H1 (cell line): Measurements from ENCODE around the gene AKT1. TPM values are rescaled to one million over a fixed set of nuclear protein-coding genes. Genes with fewer than 3 reads are reported as not detected.
A peak's percentile ranks its signal among the peaks of the same experiment; 100 is the strongest.

Source experiments
- CTCF ChIA-PET: fragments of 300-600 bp; sonication (Branson Sonifier 250); formaldehyde crosslinking; loops from one replicate; lab custom pipeline; 2021; ENCODE audit not compliant: partially characterized antibody; lab: Charles Lee
- POLR2A ChIA-PET: fragments of 300-600 bp; sonication (Branson Sonifier 250); formaldehyde crosslinking; loops from one replicate; lab custom pipeline; 2021; ENCODE audit warnings: inconsistent platforms; ENCODE audit not compliant: partially characterized antibody; lab: Charles Lee
- DNase-seq, 2 experiments: peaks; one replicate each; pipeline versions ENCODE4 v3.0.0 to v3.0.0-alpha.2; 2010 to 2022; ENCODE audit warnings: low spot score in 2 of 2, low read depth in 1 of 2, mixed read lengths in 1 of 2
- FAIRE-seq: peaks from 2 replicates; lab custom pipeline; 2011; peaks lifted over from hg19 to GRCh38; lab: Jason Lieb, UNC
- H2AFZ ChIP-seq: 2 replicates; pipeline ENCODE4 v1.8.1; 2012; ENCODE audit warnings: low read length, inconsistent platforms
- H2AK5ac ChIP-seq: 2 replicates; pipeline ENCODE4 v1.6.1; 2013; ENCODE audit warnings: low read depth, low read length
- H2BK120ac ChIP-seq: replicated peaks from 2 replicates; pipeline ENCODE3; 2013; ENCODE audit warnings: low read depth, low read length, inconsistent platforms
- H2BK12ac ChIP-seq: 2 replicates; pipeline ENCODE4 v1.6.1; 2013; ENCODE audit warnings: low read depth, low read length
- H2BK15ac ChIP-seq: 2 replicates; pipeline ENCODE4 v1.6.1; 2013; ENCODE audit warnings: low read length
- H2BK20ac ChIP-seq: 2 replicates; pipeline ENCODE4 v1.6.1; 2013; ENCODE audit warnings: low read length
- H2BK5ac ChIP-seq: 2 replicates; pipeline ENCODE4 v1.6.1; 2013; ENCODE audit warnings: low read depth, low read length
- H3K14ac ChIP-seq: 2 replicates; pipeline ENCODE4 v1.6.1; 2013; ENCODE audit warnings: inconsistent platforms; ENCODE audit not compliant: insufficient read length
- H3K18ac ChIP-seq: 2 replicates; pipeline ENCODE4 v1.6.1; 2013; ENCODE audit warnings: low read length; ENCODE audit errors: extremely low read depth
- H3K23ac ChIP-seq: 2 replicates; pipeline ENCODE4 v1.6.1; 2013; ENCODE audit warnings: inconsistent platforms; ENCODE audit not compliant: insufficient read length
- H3K23me2 ChIP-seq: 2 replicates; pipeline ENCODE4 v1.6.1; 2013; ENCODE audit warnings: low read depth, low read length
- H3K27ac ChIP-seq: 2 replicates; pipeline ENCODE4 v1.6.1; 2011; ENCODE audit warnings: low read depth, low read length, inconsistent platforms
- H3K27me3 ChIP-seq, 4 experiments: replicated peaks in 1 of 4; 1 replicate in 1 of 4; 2 replicates in 3 of 4; pipeline versions ENCODE4 v1.6.1 to v1.8.1; 2011 to 2013; ENCODE audit warnings: low read length in 3 of 4, mild to moderate bottlenecking in 3 of 4, inconsistent platforms in 2 of 4, mixed read lengths in 2 of 4, moderate library complexity in 1 of 4; ENCODE audit not compliant: control insufficient read depth in 3 of 4, insufficient read depth in 3 of 4; ENCODE audit errors: extremely low read depth in 1 of 4
- H3K36me3 ChIP-seq, 4 experiments: 2 replicates each; pipeline versions ENCODE4 v1.6.1 to v1.8.1; 2011 to 2013; ENCODE audit warnings: mild to moderate bottlenecking in 4 of 4, low read length in 3 of 4, moderate library complexity in 2 of 4, control low read depth in 1 of 4, inconsistent platforms in 1 of 4; ENCODE audit not compliant: insufficient read depth in 4 of 4, control insufficient read depth in 2 of 4
- H3K4ac ChIP-seq: replicated peaks from 2 replicates; pipeline ENCODE3; 2013; ENCODE audit warnings: low read length, low read depth, mixed read lengths, inconsistent platforms; ENCODE audit not compliant: insufficient read length
- H3K4me1 ChIP-seq, 4 experiments: replicated peaks in 1 of 4; 1 replicate in 1 of 4; 2 replicates in 3 of 4; pipeline versions ENCODE4 v1.6.1 to v1.8.1; 2011 to 2013; ENCODE audit warnings: low read length in 3 of 4, inconsistent platforms in 2 of 4, mixed read lengths in 1 of 4; ENCODE audit not compliant: insufficient read depth in 4 of 4, control insufficient read depth in 3 of 4
- H3K4me2 ChIP-seq, 2 experiments: 2 replicates each; pipeline versions ENCODE4 v1.6.1 to v1.8.1; 2011 to 2013; ENCODE audit warnings: low read depth in 2 of 2, low read length in 2 of 2, control low read depth in 1 of 2, inconsistent platforms in 1 of 2, mild to moderate bottlenecking in 1 of 2; ENCODE audit not compliant: insufficient read depth in 1 of 2
- H3K4me3 ChIP-seq, 4 experiments: fragments of 200-600, 300-600 bp in 1 of 4; sonication (generic), shearing (Covaris generic), sonication (Bioruptor Twin) in 1 of 4; 2 replicates each; pipeline versions ENCODE4 v1.5.1 to v1.8.1; 2011 to 2016; ENCODE audit warnings: low read length in 4 of 4, low read depth in 3 of 4, control low read depth in 2 of 4, inconsistent platforms in 2 of 4, mild to moderate bottlenecking in 2 of 4, mixed read lengths in 1 of 4, moderate library complexity in 1 of 4; ENCODE audit not compliant: insufficient read depth in 2 of 4; ENCODE audit errors: extremely low read depth in 1 of 4
- H3K56ac ChIP-seq: replicated peaks from 2 replicates; pipeline ENCODE3; 2013; ENCODE audit warnings: low read depth, mild to moderate bottlenecking, mixed read lengths, low read length, inconsistent platforms; ENCODE audit not compliant: insufficient read length
- H3K79me1 ChIP-seq: 2 replicates; pipeline ENCODE4 v1.6.1; 2013; ENCODE audit warnings: low read depth, low read length, control low read depth
- H3K79me2 ChIP-seq, 2 experiments: 2 replicates each; pipeline versions ENCODE4 v1.6.1 to v1.8.1; 2012 to 2013; ENCODE audit warnings: low read length in 2 of 2, mild to moderate bottlenecking in 2 of 2, inconsistent platforms in 1 of 2; ENCODE audit not compliant: insufficient read depth in 2 of 2, control insufficient read depth in 1 of 2
- H3K9ac ChIP-seq, 4 experiments: replicated peaks in 1 of 4; 1 replicate in 1 of 4; 2 replicates in 3 of 4; pipeline versions ENCODE4 v1.6.1 to v1.8.1; 2011 to 2013; ENCODE audit warnings: low read depth in 3 of 4, low read length in 3 of 4, control low read depth in 2 of 4, mild to moderate bottlenecking in 2 of 4, moderate library complexity in 2 of 4, inconsistent platforms in 1 of 4; ENCODE audit errors: extremely low read depth in 1 of 4
- H3K9me3 ChIP-seq, 2 experiments: 2 replicates each; pipeline versions ENCODE4 v1.6.1 to v1.8.1; 2012 to 2013; ENCODE audit warnings: mild to moderate bottlenecking in 2 of 2, moderate library complexity in 2 of 2, control low read depth in 1 of 2, inconsistent platforms in 1 of 2, low read depth in 1 of 2, low read length in 1 of 2, mixed read lengths in 1 of 2; ENCODE audit not compliant: insufficient read depth in 2 of 2
- H4K20me1 ChIP-seq, 2 experiments: replicated peaks in 1 of 2; 2 replicates each; pipeline versions ENCODE3 to v1.8.1; 2011 to 2013; ENCODE audit warnings: inconsistent platforms in 2 of 2, low read length in 2 of 2, mild to moderate bottlenecking in 1 of 2; ENCODE audit not compliant: insufficient read depth in 2 of 2, control insufficient read depth in 1 of 2
- H4K5ac ChIP-seq: 2 replicates; pipeline ENCODE4 v1.6.1; 2013; ENCODE audit warnings: low read length, low read depth, mixed read lengths, inconsistent platforms; ENCODE audit not compliant: insufficient read length
- H4K8ac ChIP-seq: 2 replicates; pipeline ENCODE4 v1.8.0; 2013; ENCODE audit warnings: mild to moderate bottlenecking, moderate library complexity, low read length, inconsistent platforms; ENCODE audit not compliant: insufficient read depth; ENCODE audit errors: extremely low read depth
- H4K91ac ChIP-seq: replicated peaks from 2 replicates; pipeline ENCODE3; 2013; ENCODE audit warnings: low read length, mixed read lengths, inconsistent platforms; ENCODE audit not compliant: insufficient read length
- BRCA1 ChIP-seq: IDR thresholded peaks from 2 replicates; pipeline ENCODE4 v1.6.1; 2012; ENCODE audit warnings: low read depth, low read length, improper control_type of control experiment
- CHD1 ChIP-seq: IDR thresholded peaks from 2 replicates; pipeline ENCODE4 v1.6.1; 2012; ENCODE audit warnings: low read depth, low read length, improper control_type of control experiment
- CHD2 ChIP-seq: IDR thresholded peaks from 2 replicates; pipeline ENCODE4 v1.6.1; 2012; ENCODE audit warnings: low read length, improper control_type of control experiment
- MAFK ChIP-seq: IDR thresholded peaks from 2 replicates; pipeline ENCODE4 v1.6.1; 2012; ENCODE audit warnings: low read depth, mild to moderate bottlenecking, improper control_type of control experiment, low read length
- ZNF274 ChIP-seq: IDR thresholded peaks from 2 replicates; pipeline ENCODE4 v1.7.0; 2012; ENCODE audit warnings: low read length, borderline replicate concordance; ENCODE audit errors: extremely low read depth
- WGBS, 2 experiments: shearing (Covaris generic) in 1 of 2; methylation state at CpG; one replicate each; pipeline versions ENCODE4 v1.1.6 to v1.1.7; 2013 to 2015; ENCODE audit warnings: low lambda C conversion rate in 2 of 2, mixed read lengths in 2 of 2, inconsistent platforms in 1 of 2, low coverage in 1 of 2, missing lambda C conversion rate in 1 of 2; ENCODE audit not compliant: insufficient replicate concordance in 2 of 2, insufficient coverage in 1 of 2, insufficient read length in 1 of 2; ENCODE audit errors: extremely low coverage in 1 of 2, missing lambda C conversion rate in 1 of 2; 5-methylcytosine and 5-hydroxymethylcytosine counted together
- polyA plus RNA-seq, 7 experiments: library from polyadenylated mRNA; depleted of rRNA in 3 of 7; stranded (reverse) in 5 of 7; unstranded in 2 of 7; fragments of >200 nt in 5 of 7; fragments of 200-250 nt in 2 of 7; gene quantifications; 1 replicate in 5 of 7; 2 replicates in 1 of 7; 4 replicates in 1 of 7; pipeline versions ENCODE4 v1.2.1 to v1.2.3, GENCODE V29; 2011 to 2013; ENCODE audit warnings: missing spikeins in 2 of 7, mixed read lengths in 2 of 7
- total RNA-seq: library from RNA; stranded (reverse); fragmentation: NEBNext Ultra II Directional; extraction: Animal tissue kit (Norgen Biotek cat#: 25700); gene quantifications from 2 replicates; pipeline ENCODE4 v1.2.1, GENCODE V29; 2021
- TF ChIP-seq, protein P1 (sequence below): IDR thresholded peaks from 2 replicates; pipeline ENCODE4 v1.6.1; 2011; ENCODE audit warnings: low read depth, mild to moderate bottlenecking, low read length; ENCODE audit not compliant: insufficient read depth
- TF ChIP-seq, protein P2 (sequence below): IDR thresholded peaks from 2 replicates; pipeline ENCODE4 v1.6.1; 2012; ENCODE audit warnings: low read length, inconsistent platforms

The AKT1 gene
- total and polyA plus RNA-seq, 2 of the 8 experiments (the other 6 are each of a cell fraction or from before 2014, with no cell fraction given), result 68.1 to 71.5 TPM

DNA sequence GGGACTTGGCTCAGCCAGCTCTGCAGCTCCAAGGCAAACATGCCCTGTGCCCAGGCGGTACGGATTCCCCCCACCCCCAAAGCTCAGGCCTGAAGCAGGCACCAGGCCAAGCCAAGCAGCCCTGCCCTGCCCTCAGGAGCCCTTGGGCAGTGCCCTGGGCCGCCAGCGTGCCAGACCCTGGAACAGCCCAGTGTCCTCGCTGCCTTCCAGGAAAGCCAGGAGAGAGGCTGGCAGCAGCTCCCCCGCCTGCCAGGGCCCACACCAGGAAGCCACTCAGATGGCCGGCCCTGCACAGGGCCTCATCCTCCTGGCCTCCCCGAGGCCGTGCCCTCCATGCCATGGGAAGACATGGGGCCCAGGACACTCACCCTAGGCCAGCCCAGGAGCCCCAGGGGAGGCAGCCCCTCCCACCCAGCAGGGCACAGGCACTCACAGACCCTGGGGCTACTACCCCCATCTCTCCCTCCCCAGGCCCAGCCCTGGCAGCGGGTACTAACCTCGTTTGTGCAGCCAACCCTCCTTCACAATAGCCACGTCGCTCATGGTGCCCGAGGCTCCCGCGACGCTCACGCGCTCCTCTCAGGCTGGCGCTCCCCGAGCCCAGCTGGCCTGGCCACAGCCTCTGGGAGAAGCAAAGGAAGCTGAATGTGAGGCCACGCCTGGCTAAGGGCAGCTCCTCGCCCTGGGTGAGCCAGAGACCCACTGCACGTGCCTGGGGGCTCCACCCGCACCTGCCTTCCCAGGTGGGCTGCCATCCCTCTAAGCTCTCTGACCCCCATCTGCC, 3.3 kb downstream of the AKT1 start:
- no peak overlapping the region for H2BK120ac ChIP-seq
- POLR2A ChIA-PET, result interaction anchor here (1.2 to 1.4 kb wide), 2 partner anchors 24 to 74 kb away, joined by 3 to 4 read pairs; no protein-coding TSS in a partner anchor
- no peak overlapping the region for H2AK5ac ChIP-seq
- H3K9me3 ChIP-seq, result no peaks in the 10 kb centered on the region
- H3K79me2 ChIP-seq, result peaks cover 0 to 6% of the 10 kb centered on the region in 2 experiments; a peak in 1 of 4 replicates
- no peak overlapping the region for H3K4ac ChIP-seq
- peaks cover 8% of the 10 kb centered on the region for H3K79me1 ChIP-seq
- FAIRE-seq, result no peak
- H3K4me3 ChIP-seq, result no peak overlapping the region
- H3K4me1 ChIP-seq, result peaks cover 4 to 34% (median 24%) of the 10 kb centered on the region in 4 experiments
- peak overlapping the region; percentile 76 for H4K8ac ChIP-seq
- no peak overlapping the region for H3K4me2 ChIP-seq
- peaks cover 13% of the 10 kb centered on the region; the same call in 1 of the 2 replicates for H3K23me2 ChIP-seq
- H4K5ac ChIP-seq, result no peak overlapping the region
- TF ChIP-seq BRCA1 (no peak), CHD2 (no peak), CHD1 (no peak), MAFK (no peak), ZNF274 (no peak)
- TF ChIP-seq, protein P1, sequence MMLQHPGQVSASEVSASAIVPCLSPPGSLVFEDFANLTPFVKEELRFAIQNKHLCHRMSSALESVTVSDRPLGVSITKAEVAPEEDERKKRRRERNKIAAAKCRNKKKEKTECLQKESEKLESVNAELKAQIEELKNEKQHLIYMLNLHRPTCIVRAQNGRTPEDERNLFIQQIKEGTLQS, result no peak
- TF ChIP-seq, protein P2, sequence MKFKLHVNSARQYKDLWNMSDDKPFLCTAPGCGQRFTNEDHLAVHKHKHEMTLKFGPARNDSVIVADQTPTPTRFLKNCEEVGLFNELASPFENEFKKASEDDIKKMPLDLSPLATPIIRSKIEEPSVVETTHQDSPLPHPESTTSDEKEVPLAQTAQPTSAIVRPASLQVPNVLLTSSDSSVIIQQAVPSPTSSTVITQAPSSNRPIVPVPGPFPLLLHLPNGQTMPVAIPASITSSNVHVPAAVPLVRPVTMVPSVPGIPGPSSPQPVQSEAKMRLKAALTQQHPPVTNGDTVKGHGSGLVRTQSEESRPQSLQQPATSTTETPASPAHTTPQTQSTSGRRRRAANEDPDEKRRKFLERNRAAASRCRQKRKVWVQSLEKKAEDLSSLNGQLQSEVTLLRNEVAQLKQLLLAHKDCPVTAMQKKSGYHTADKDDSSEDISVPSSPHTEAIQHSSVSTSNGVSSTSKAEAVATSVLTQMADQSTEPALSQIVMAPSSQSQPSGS, result no peak
- no peak overlapping the region for H3K9ac ChIP-seq
- no peak overlapping the region for H2BK20ac ChIP-seq
- no peak overlapping the region for H4K91ac ChIP-seq
- H2AFZ ChIP-seq, result no peak overlapping the region
- H3K56ac ChIP-seq, result peak overlapping the region; percentile 59
- H3K27me3 ChIP-seq, result peaks cover 0 to 22% (median 17%) of the 10 kb centered on the region in 4 experiments; a peak in 6 of 7 replicates
- 95% methylated on average over 21 of the region's 25 CpGs; no CpG with 5 or more reads in 1 of the 2 experiments for WGBS, 2 experiments
- no peak overlapping the region for H3K18ac ChIP-seq
- no peak overlapping the region for H3K27ac ChIP-seq
- no peak overlapping the region for H3K23ac ChIP-seq
- CTCF ChIA-PET, result interaction anchor here (1.0 to 11.1 kb wide), 5 partner anchors 13 to 50 kb away, joined by 3 to 110 read pairs (median 5); no protein-coding TSS in a partner anchor
- H2BK15ac ChIP-seq, result no peak overlapping the region
- no peak overlapping the region for H3K14ac ChIP-seq
- no peak overlapping the region for H2BK12ac ChIP-seq
- H2BK5ac ChIP-seq, result no peak overlapping the region
- no peak for DNase-seq
- H3K36me3 ChIP-seq, result peaks cover 0 to 4% (median 0%) of the 10 kb centered on the region in 4 experiments; a peak in 3 of 8 replicates
- H4K20me1 ChIP-seq, result peaks cover 26 to 36% of the 10 kb centered on the region in 2 experiments
